IMR-90 (cell line): ENCODE results near the gene ABCG4.

Source experiments
- BHLHE40 ChIP-seq: fragments of 150-350 bp; IDR thresholded peaks from 2 replicates; pipeline ENCODE4 v1.6.1; 2016; ENCODE audit warnings: mild to moderate bottlenecking, low read depth, low read length
- FOS ChIP-seq: fragments of 150-350 bp; IDR thresholded peaks from 2 replicates; pipeline ENCODE4 v1.6.1; 2016; ENCODE audit warnings: low read depth, low read length
- MAZ ChIP-seq: IDR thresholded peaks from 2 replicates; pipeline ENCODE4 v1.6.1; 2012; ENCODE audit warnings: low read depth, mild to moderate bottlenecking, low read length, improper control_type of control experiment, moderate library complexity, borderline replicate concordance
- MXI1 ChIP-seq: IDR thresholded peaks from 2 replicates; pipeline ENCODE4 v1.6.1; 2012; ENCODE audit warnings: low read depth, mild to moderate bottlenecking, low read length, moderate library complexity, borderline replicate concordance
- POLR2A ChIP-seq: IDR thresholded peaks from 2 replicates; pipeline ENCODE4 v1.6.1; 2012; ENCODE audit warnings: mild to moderate bottlenecking, low read depth, low read length
- RCOR1 ChIP-seq: IDR thresholded peaks from 2 replicates; pipeline ENCODE4 v1.6.1; 2012; ENCODE audit warnings: mild to moderate bottlenecking, low read length, improper control_type of control experiment; ENCODE audit not compliant: insufficient replicate concordance
- SMC3 ChIP-seq: fragments of 150-350 bp; IDR thresholded peaks from 2 replicates; pipeline ENCODE4 v1.6.1; 2016; ENCODE audit warnings: low read depth, mild to moderate bottlenecking, antibody characterized with exemption, low read length, moderate library complexity
- TF ChIP-seq, protein P1 (sequence below): conservative IDR thresholded peaks from 2 replicates; pipeline ENCODE4 v1.5.1; 2012; ENCODE audit warnings: mild to moderate bottlenecking, low read depth, low read length, improper control_type of control experiment

DNA sequence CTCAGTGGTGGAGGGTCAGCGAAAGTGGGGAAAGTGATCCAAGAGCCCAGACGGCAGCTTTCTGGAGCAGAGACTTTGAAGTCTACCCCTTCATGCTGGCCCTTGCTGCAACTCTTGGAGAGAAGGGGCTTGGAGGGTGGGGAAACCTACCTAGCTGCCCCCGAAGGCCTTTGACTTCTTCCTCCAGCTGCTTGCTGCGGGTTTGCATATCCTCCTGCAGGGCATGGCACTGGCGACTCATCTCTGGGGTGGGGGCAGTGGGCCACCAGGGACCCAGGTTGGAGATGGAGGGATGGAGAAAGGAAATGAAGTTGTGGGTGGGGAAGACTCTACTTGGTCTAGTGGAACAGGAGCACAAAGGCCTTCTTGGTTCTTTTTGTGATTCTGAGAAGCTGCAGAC, 44.1 kb downstream of the ABCG4 start:
- TF ChIP-seq, protein P1, sequence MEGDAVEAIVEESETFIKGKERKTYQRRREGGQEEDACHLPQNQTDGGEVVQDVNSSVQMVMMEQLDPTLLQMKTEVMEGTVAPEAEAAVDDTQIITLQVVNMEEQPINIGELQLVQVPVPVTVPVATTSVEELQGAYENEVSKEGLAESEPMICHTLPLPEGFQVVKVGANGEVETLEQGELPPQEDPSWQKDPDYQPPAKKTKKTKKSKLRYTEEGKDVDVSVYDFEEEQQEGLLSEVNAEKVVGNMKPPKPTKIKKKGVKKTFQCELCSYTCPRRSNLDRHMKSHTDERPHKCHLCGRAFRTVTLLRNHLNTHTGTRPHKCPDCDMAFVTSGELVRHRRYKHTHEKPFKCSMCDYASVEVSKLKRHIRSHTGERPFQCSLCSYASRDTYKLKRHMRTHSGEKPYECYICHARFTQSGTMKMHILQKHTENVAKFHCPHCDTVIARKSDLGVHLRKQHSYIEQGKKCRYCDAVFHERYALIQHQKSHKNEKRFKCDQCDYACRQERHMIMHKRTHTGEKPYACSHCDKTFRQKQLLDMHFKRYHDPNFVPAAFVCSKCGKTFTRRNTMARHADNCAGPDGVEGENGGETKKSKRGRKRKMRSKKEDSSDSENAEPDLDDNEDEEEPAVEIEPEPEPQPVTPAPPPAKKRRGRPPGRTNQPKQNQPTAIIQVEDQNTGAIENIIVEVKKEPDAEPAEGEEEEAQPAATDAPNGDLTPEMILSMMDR = no peak
- TF ChIP-seq POLR2A = no peak
- no peak for TF ChIP-seq MAZ
- TF ChIP-seq MXI1 = no peak
- no peak for TF ChIP-seq BHLHE40
- no peak for TF ChIP-seq RCOR1
- TF ChIP-seq FOS = no peak
- no peak for TF ChIP-seq SMC3
